ENCODE data around the gene HPN. TPM values are rescaled to one million over a fixed set of nuclear protein-coding genes. Genes with fewer than 3 reads are reported as not detected.
"Not testable (repeated sequence)": the region's sequence is repeated elsewhere in the genome, so short reads cannot be mapped to it uniquely, and the experiment has no call there.

HPN gene
- total RNA-seq, 1 experiment from 2014 or later, result 0.84 TPM

GRCh38 chr19:35088131-35088913 is 46.8 kb downstream of the HPN start:
- in situ Hi-C loops (cut with HindIII; ENCODE audit: low pct_unique_long_range_greater_than_20kb, low sequenced_read_pairs), result no loop called here
- peak; percentile 44 for DNase-seq (ENCODE audit: low read depth)

DNA sequence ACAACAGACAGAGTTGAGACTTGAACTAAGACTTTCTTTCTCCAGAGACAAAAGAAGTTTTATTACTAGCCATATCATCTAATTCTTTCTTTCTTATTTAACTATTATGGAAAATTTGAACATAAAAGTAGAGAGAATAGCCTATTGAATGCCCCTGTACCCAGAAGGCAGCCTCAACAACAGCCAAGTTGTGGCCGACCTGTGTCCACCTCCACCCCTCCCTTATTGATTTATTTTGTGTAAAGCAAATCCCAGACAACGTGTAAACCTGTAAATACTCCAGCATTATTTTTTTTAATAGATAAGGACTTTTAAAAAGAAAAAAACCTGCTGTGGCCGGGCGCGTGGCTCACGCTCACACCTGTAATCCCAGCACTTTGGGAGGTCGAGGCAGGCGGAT is 48.0 kb downstream of the HPN start:
- no peak for DNase-seq (ENCODE audit: low read depth)
- in situ Hi-C loops (cut with HindIII; ENCODE audit: low pct_unique_long_range_greater_than_20kb, low sequenced_read_pairs), result no loop called here

DNA sequence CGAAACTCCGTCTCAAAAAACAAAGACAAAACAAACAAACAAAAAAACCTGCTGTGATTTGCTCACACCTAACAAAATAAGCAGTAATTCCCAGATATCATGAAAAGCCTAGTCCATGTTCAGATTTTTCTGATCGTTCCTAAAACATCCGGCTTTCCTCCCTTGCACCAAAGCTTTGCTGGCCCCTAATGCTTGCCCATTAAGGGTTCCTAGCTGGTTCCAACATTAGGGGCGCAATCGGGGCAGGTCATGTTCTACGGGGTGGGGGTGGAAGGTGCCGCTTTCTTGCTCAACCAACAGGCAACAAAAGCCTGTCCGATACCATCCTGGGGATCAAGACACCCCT is 48.6 kb downstream of the HPN start:
- no peak for DNase-seq (ENCODE audit: low read depth)

DNA sequence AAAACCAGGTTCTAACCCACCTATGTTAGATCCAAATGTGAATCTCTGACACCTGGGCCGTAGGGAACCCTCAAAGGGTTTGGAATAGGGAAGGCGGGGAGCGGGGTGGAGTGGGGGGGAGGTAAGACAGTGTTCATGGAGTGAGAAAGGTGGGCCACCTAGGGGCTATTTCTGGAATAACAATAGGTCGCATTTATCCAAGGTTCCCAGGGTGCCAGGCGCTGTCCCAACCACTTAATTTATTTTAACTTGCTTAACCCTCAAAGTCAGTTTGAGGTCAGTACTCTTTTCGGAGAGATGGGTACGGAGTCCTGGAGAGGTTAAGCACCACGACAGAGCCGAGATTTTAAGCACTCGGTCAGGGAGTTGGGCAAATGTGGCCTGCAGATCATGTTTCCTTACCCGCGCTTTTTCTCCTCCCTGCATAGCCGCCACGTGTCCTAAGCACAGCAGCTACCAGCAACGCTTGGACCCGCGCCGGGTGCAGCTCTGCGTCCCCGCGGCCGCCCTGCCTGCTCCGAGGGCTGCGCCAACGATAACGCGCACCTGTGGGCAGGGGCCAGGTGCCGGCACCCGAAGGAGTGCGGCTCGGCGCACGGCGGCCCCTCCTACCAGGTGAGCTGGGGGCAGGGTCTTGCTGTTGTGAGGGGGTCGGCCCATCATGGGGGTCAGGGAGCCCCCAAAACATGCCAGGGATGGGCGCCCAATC is 49.1 kb downstream of the HPN start:
- in situ Hi-C loops (cut with HindIII; ENCODE audit: low pct_unique_long_range_greater_than_20kb, low sequenced_read_pairs), result no loop called here

More for the DNA sequence above, 48.6 kb downstream of the HPN start:
- in situ Hi-C loops (cut with HindIII; ENCODE audit: low pct_unique_long_range_greater_than_20kb, low sequenced_read_pairs), result no loop called here

DNA sequence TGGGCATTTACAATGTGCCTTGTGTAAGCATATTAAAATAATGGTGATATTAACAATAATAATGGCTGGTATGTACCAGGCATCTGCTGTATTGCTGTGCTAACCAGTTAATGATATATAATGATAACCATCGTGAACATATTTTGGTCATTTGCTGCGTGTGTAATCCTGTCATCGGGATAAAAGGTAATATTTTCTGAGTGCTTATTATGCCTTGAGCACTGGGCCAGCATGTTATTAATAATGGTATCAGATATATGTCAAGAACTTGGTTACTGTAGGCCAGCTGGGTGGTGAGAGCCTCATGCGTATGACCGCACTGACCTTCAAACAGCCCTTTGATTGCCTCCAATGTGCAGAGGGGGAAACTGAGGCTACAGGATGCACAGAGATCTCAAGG is 51.9 kb downstream of the HPN start:
- in situ Hi-C loops (cut with HindIII; ENCODE audit: low pct_unique_long_range_greater_than_20kb, low sequenced_read_pairs), result no loop called here
- no peak for DNase-seq (ENCODE audit: low read depth)

More for the DNA sequence above, 49.1 kb downstream of the HPN start:
- DNase-seq (ENCODE audit: low read depth), result no peak

- in situ Hi-C loops (cut with HindIII; ENCODE audit: low pct_unique_long_range_greater_than_20kb, low sequenced_read_pairs), result no loop called here
- no peak for DNase-seq (ENCODE audit: low read depth)
Measured at GRCh38 chr19:35093941-35094647, 52.6 kb downstream of the HPN start.

DNA sequence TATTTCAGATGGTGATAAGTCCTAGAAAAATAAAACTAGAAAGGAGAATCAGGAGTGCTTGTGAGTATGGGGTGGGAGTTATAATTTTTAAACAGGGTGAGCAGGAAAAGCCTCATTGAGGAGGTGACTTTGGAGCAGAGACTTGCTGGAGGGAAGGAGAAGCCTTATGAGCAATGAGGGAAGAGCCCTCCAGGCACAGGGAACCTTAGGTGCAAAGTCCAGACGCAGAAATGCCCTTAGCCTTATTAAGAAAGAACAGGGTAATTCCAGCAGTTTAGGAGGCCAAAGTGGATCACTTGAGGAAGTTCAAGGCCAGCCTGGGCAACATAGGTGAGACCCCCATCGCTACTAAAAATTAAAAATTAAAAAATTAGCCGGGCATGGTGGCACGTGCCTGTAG is 53.1 kb downstream of the HPN start:
- no peak for DNase-seq (ENCODE audit: low read depth)
- in situ Hi-C loops (cut with HindIII; ENCODE audit: low pct_unique_long_range_greater_than_20kb, low sequenced_read_pairs), result no loop called here

DNA sequence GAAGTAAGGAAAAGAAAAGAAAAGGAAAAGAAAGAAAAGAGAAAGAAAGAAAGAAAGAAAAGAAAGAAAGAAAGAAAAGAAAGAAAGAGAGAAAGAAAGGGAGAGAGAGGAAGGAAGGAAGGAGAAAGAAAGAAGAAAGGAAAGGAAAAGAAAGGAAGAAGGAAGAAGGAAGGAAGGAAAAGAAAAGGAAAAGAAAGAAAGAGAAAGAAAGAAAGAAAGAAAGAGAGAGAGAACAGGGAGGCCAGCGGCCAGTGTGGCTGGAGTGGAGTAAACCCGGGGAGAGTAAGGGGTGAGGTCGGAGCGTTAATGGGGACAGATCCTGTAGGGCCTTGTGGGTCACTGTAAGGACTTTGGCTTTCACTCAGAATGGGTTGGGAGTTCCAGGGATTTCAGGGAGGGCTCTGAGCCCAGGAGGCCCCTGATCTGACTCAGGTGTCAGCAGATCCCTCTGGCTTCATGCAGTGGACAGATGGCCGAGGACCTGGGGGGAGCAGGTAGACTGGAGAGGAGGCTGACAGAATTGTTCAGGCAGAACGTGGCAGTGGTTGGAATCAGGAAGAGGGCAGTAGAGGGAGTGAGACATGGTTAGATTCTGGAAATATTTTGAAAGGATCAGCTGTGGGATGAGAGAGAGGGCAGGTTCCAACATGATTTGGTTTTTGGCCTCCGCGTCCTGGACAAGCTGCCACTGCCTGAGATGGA is 54.3 kb downstream of the HPN start:
- no peak for DNase-seq (ENCODE audit: low read depth)
- in situ Hi-C loops (cut with HindIII; ENCODE audit: low pct_unique_long_range_greater_than_20kb, low sequenced_read_pairs), result no loop called here

- in situ Hi-C loops (cut with HindIII; ENCODE audit: low pct_unique_long_range_greater_than_20kb, low sequenced_read_pairs), result no loop called here
- DNase-seq (ENCODE audit: low read depth), result no peak
Measured at GRCh38 chr19:35098413-35099049, 57.0 kb downstream of the HPN start.

- in situ Hi-C loops (cut with HindIII; ENCODE audit: low pct_unique_long_range_greater_than_20kb, low sequenced_read_pairs), result no loop called here
- no peak for DNase-seq (ENCODE audit: low read depth)
Measured at GRCh38 chr19:35099155-35099896, 57.8 kb downstream of the HPN start.

GRCh38 chr19:35099897-35100275 is 58.4 kb downstream of the HPN start:
- in situ Hi-C loops (cut with HindIII; ENCODE audit: low pct_unique_long_range_greater_than_20kb, low sequenced_read_pairs), result no loop called here
- no peak for DNase-seq (ENCODE audit: low read depth)

GRCh38 chr19:35100588-35101533 is 59.3 kb downstream of the HPN start:
- in situ Hi-C loops (cut with HindIII; ENCODE audit: low pct_unique_long_range_greater_than_20kb, low sequenced_read_pairs), result no loop called here
- no peak for DNase-seq (ENCODE audit: low read depth)

DNA sequence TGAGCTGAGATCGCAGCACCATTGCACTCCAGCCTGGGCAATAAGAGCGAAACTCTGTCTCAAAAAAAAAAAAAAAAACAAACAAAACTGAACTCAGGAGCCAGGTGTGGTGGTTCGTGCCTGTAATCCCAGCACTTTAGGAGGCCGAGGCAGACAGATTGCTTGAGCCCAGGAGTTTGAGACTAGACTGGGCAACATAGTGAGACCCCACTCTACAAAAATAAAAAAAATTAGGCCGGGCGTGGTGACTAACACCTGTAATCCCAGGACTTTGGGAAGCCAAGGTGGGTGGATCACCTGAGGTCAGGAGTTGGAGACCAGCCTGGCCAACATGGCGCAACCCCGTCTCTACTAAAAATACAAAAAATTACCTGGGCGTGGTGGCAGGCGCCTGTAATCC is 60.4 kb downstream of the HPN start:
- in situ Hi-C loops (cut with HindIII; ENCODE audit: low pct_unique_long_range_greater_than_20kb, low sequenced_read_pairs); DNase-seq (ENCODE audit: low read depth): not testable (repeated sequence)

DNA sequence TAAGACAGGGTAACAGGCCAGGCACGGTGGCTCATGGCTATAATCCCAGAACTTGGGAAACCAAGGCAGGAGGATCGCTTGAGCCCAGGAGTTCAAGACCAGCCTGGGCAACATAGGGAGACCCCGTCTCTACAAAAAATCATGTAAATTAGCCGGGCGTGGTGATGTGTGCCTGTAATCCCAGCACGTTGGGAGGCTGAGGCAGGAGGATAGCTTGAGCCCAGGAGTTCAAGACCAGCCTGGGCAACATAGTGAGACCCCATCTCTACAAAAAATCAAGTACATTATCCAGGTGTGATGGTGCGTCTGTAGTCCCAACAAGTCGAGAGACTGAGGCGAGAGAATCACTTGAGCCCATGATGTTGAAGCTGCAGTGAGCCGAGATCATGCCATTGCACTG is 62.1 kb downstream of the HPN start:
- DNase-seq (ENCODE audit: low read depth); in situ Hi-C loops (cut with HindIII; ENCODE audit: low pct_unique_long_range_greater_than_20kb, low sequenced_read_pairs): not testable (repeated sequence)

GRCh38 chr19:35104361-35104760 is 62.8 kb downstream of the HPN start:
- no peak for DNase-seq (ENCODE audit: low read depth)
- in situ Hi-C loops (cut with HindIII; ENCODE audit: low pct_unique_long_range_greater_than_20kb, low sequenced_read_pairs), result no loop called here

- in situ Hi-C loops (cut with HindIII; ENCODE audit: low pct_unique_long_range_greater_than_20kb, low sequenced_read_pairs), result no loop called here
- DNase-seq (ENCODE audit: low read depth), result no peak
Measured at GRCh38 chr19:35105047-35105410, 63.5 kb downstream of the HPN start.

All from Caki2 (cell line).